SKM-1 (cell line): ENCODE results near the gene RPP38.

Experiments
- DNase-seq: peaks from one replicate; lab custom pipeline; 2025; ENCODE audit not compliant: unreplicated experiment; lab: John Stamatoyannopoulos, UW

RPP38 gene, protein sequence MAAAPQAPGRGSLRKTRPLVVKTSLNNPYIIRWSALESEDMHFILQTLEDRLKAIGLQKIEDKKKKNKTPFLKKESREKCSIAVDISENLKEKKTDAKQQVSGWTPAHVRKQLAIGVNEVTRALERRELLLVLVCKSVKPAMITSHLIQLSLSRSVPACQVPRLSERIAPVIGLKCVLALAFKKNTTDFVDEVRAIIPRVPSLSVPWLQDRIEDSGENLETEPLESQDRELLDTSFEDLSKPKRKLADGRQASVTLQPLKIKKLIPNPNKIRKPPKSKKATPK

DNA sequence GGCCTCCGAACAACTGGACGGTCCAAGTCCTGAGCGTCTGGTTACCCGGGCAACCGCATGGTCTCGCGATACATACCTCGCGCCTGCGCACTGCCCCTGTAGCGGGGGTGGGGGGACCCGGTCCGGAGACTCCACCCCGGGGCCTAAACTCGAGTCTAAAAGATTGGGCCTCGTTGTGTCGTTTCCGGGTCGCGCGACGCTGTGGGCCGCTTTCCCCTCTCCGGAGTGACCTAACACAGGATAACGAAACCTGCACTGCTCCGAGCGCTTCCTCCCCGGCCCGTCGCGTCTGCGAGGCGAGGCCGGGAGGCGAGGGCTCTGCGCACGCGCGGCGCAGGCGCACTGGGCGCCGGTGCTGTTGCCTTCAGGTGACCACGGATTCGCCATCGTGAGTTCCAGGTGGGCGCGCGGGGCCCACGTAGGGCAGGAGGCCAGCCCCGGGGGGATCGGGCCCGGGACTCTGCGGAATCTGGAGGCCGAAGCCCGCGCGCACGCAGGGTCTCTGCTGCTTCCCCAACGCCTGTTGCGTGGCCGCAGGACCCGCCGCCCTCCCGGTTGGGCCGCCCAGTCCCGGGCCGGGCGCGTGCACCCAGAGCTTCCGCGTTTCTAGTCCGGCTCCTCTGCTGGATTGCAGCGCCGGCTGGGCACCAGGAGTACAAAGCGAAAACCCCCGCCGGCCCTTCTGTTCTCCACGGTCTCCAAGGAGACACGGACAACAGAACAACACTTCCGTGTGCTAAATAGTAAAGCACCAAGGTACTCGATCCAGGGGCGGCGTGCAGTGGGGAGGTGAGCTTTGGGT, at the start of gene RPP38:
Gene RPP38, plus strand, starts transcription at position 345 of the 802 bp plus-strand sequence. CDS start 5,960 bp downstream, outside the sequence.
- DNase-seq: peak; percentile 34

DNA sequence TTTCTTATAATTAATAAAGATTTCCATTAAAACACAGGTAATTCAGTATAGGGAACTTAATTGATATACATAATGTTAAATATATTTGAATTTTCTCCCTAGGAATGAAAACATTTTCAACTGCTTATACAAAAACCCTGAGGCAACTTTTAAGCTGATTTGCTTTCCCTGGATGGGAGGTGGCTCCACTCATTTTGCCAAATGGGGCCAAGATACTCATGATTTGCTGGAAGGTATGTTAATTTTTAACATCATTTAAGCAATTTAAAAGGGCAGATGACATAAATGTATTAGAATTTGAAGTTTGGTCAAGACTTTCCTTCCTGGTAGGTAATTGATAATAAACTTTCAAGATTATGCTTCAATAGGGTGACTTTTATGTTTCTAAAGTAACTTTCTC, 47.6 kb upstream of the RPP38 start:
- no peak for DNase-seq

DNA sequence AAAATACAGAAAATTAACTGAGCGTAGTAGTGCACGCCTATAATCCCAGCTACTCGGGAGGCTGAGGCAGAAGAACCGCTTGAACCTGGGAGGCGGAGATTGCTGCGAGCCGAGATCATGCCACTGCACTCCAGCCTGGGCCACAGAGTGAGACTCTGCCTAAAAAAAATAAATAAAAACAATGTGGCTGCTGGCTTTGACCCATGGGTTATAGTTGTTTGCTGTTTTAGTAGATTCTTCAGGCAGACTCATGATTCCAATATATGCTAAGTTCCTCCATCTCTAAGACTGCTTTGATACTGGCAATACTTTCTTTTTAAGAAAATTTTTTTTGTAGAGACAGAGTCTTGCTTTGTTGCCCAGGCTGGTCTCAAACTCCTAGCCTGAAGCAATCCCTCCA, 45.0 kb upstream of the RPP38 start:
- DNase-seq: no peak

GRCh38 chr10:15053061-15053460, 44.1 kb upstream of the RPP38 start:
- DNase-seq: no peak

DNA sequence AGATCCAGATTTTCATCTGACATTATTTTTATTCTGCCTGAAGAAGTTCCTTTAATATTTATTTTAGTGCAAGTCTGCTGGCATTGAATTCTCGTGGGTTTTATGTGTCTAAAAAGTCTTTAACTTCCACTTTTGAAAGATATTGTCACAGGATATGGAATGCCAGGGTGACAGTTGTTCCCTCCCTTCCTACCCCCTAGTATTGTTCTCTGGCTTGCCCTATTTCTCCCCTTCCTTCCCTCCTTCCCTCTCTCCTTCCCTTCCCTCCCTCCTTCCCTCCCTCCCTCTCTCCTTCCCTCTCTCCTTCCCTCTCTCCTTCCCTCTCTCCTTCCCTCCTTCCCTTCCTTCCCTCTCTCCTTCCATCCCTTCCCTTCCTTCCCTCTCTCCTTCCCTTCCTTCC, 38.5 kb upstream of the RPP38 start:
- no peak for DNase-seq

- DNase-seq: no peak
Measured at GRCh38 chr10:15059914-15060313, 37.2 kb upstream of the RPP38 start.

GRCh38 chr10:15060638-15061037, 36.5 kb upstream of the RPP38 start:
- DNase-seq: no peak

GRCh38 chr10:15067154-15067553, 30.0 kb upstream of the RPP38 start:
- DNase-seq: no peak

GRCh38 chr10:15068802-15069201, 28.4 kb upstream of the RPP38 start:
- DNase-seq: no peak

DNA sequence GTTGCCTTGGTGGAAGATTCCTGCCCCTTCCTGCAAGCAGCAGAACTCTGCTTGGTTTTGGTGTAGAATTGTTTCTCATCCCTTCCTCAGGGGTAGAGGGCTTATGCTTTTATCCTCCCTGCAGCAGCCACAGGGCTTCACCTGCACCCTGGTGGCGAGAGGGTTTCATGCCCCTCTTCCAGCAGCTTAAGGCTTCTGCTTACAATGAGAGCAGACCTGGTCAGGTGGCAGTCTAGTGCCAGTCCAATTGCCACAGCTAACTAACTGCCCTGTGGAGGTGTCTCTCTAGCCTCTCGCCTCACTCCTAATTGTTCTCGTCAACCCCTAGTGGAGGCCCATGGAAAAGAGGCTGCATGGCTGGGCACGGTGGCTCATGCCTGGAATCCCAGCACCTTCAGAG, 27.9 kb upstream of the RPP38 start:
- no peak for DNase-seq

DNA sequence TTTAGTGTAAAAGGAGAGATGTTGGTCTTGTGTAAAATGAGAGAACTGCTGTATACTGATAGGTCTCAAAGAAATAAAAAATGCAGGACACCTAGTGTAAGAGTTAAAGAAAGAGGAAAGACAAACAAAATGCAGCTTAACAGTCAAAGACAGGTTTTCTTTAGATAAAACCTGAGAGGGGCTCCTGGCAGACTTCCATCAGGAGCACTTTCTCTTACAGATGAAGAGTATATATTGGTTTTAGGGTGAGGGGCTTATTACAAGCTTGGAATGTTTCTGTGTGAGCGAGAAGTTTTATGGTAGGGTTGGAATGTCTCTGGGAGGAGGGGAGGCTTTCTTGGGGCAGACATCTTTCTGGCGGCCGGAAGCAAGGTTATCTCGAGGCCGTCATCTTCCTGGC, 24.8 kb upstream of the RPP38 start:
- DNase-seq: no peak

- DNase-seq: no peak
Measured at GRCh38 chr10:15075421-15075820, 21.7 kb upstream of the RPP38 start.

DNA sequence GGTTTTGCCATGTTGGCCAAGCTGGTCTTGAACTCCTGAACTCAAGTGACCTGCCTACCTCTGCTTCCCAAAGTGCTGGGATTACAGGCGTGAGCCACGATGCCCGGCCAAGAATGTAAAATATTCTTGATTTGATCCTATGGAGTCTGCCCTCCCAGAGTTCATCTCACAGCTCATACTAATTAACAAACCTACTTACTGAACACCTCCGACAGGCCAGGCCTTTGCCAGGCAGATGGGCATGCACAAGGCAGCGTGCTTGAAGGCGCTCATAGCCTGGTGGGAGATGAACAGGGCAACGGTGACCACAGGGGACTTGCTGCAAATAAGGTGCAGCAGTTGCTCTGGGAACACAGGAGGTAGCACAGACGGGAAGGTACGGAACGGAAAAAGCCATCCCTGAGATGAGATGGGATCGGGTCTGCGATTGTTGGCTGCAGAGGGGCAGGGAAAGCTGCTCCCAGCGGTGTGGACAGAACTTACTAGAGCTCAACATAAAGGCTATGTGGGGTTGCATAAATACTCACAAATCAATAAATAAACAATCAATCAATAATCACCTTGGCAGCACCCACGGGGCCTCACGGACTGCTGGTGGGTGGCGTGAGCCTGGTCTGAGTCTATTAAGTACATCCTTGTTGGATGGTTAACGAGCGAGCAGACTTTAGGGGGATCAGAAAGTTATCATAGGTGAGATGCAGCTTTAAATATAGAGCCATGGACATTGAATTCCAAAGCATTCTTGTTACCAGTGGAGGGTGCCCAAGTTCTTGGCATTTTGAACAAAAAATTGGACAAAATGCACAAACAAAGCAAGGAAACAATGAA, 13.3 kb upstream of the RPP38 start:
- DNase-seq: no peak

DNA sequence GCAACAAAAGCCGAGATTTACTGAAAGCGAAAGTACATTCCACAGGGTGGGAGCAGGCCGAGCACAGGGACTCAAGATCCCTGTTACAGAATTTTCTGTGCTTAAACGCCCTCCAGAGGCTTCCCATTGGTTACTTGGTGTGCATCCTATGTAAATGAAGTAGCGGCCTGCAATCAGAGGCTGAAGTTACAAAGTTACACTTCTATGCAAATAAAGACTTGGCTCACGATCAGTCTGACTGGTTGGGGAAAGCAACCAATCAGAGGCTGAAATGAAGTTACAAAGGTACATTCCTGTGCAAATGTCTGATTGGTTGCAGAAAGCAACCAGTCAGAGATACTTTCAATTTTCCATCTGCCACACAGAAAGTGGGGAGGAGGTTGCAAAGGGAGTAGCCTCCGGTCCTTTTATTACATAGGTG, 12.6 kb upstream of the RPP38 start:
- DNase-seq: no peak

- no peak for DNase-seq
Measured at GRCh38 chr10:15088428-15089261, 8.5 kb upstream of the RPP38 start, which contains the start of gene ACBD7. Gene ACBD7, minus strand, starts transcription at chr10:15088776. Its CDS starts 48 bp downstream, at chr10:15088728.

DNA sequence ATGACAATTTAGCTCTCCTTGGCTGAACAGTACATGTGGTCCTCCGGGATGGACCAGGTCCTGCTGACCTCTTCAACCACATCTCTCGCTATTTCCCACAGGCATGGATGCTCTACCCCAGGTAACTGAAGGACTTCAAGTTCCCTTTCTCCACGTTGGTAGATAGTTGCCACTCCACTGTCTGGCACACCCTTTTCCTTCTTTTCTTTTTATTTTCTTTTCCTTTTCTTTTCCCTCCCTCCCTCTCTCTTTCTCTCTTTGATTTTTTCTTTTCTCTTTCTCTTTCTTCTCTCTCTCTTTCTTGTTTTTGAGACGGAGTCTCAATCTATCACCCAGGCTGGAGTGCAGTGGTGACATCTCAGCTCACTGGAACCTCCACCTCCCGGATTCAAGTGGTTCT, 5.7 kb upstream of the RPP38 start:
- DNase-seq: no peak

DNA sequence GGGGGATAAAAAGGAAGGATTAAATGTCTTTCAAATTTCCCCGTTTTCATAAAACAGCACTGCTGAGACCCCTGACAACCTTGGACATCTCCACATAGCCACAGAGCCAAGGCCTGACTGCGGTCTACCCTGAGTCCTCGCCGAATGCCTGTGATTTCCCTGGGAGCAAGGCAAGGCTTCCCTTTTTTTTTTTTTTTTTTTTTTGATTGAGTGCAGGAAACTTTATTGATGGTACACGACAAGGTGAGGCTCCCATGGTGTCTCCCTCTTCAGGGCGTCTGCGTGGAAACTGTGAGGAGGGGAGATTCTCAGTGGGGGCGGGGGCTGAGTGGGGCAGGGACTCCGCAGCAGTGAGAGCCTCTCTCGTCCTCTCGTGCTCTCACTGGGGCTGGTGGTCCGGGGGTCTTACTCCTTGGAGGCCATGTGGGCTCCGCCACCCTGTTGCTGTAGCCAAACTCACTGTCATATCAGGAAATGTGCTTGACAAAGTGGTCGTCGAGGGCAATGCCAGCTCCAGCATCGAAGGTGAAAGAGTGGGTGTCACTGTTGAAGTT, 4.2 kb upstream of the RPP38 start:
- DNase-seq: no peak

DNA sequence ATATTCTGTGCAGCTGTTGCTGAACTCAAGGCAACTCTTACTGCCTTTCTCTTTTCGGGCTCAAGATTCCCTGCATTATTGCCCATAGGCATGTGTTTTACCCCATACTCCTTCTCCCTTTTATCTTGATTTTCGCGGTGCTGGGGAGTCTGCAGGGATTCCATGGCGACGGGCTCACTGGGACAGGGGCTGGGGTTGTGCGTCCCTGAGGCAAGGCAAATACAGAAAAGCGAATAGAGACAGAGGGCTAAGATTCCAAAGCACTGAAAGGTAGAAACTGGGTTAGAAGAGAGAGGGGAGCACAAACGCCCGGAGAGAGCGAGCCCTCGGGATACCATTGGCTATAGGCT, 519 bp upstream of the RPP38 start:
- DNase-seq: no peak

DNA sequence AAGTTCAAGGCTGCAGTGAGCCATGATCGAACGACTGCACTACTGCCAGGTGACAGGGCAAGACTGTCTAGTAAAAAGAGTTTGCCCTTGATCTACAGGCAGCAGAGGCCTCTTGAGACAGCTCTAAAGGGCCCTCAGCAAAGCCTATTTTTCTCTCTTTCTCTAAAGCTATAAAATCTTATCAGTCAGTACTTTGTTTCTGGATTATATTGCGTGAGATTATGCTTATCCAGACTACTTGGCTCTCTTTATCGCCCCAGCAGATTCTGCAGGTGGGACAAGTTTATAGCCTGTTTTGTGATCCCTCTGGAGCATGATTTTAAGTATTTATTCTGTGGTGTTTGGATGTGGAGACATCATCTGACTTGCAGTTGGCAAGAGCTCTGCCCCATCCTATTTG, 2.7 kb downstream of the RPP38 start:
- DNase-seq: no peak

- no peak for DNase-seq
Measured at GRCh38 chr10:15103513-15103912, 6.4 kb downstream of the RPP38 start.
